HG03457 (cell line): ENCODE results near the gene RAB37.

Experiments used
- ATAC-seq: cut with Tn5 transposase; IDR thresholded peaks from one replicate; pipeline ENCODE4 v1.9.1; 2021; ENCODE audit warnings: moderate number of reproducible peaks; ENCODE audit not compliant: unreplicated experiment

Gene RAB37

GRCh38 chr17:74776990-74777389 is 39.9 kb downstream of the RAB37 start:
- ATAC-seq = no peak

- ATAC-seq = no peak
Measured at GRCh38 chr17:74777901-74778515, 41.0 kb downstream of the RAB37 start.

GRCh38 chr17:74778960-74779359 is 41.9 kb downstream of the RAB37 start:
- no peak for ATAC-seq

GRCh38 chr17:74779501-74779900 is 42.4 kb downstream of the RAB37 start:
- ATAC-seq = no peak

- no peak for ATAC-seq
Measured at GRCh38 chr17:74779948-74780400, 42.9 kb downstream of the RAB37 start.

GRCh38 chr17:74780443-74781238 is 43.6 kb downstream of the RAB37 start:
- no peak for ATAC-seq

GRCh38 chr17:74782571-74782970 is 45.5 kb downstream of the RAB37 start:
- ATAC-seq = no peak

GRCh38 chr17:74784125-74784810 is 47.2 kb downstream of the RAB37 start:
- no peak for ATAC-seq

- no peak for ATAC-seq
Measured at GRCh38 chr17:74785096-74785980, 48.3 kb downstream of the RAB37 start.

- no peak for ATAC-seq
Measured at GRCh38 chr17:74785981-74786360, 48.9 kb downstream of the RAB37 start.

GRCh38 chr17:74786431-74787055 is 49.5 kb downstream of the RAB37 start:
- ATAC-seq = no peak

- ATAC-seq = no peak
Measured at GRCh38 chr17:74790161-74791058, 53.4 kb downstream of the RAB37 start.

- no peak for ATAC-seq
Measured at GRCh38 chr17:74792586-74793105, 55.6 kb downstream of the RAB37 start.

GRCh38 chr17:74795327-74796020 is 58.4 kb downstream of the RAB37 start:
- ATAC-seq = no peak

- ATAC-seq = no peak
Measured at GRCh38 chr17:74796211-74796610, 59.2 kb downstream of the RAB37 start.

GRCh38 chr17:74796866-74797265 is 59.8 kb downstream of the RAB37 start:
- ATAC-seq = no peak
